NB4 (cell line): ENCODE measurements around the gene ANKH.

Experiments
- DNase-seq: peaks from one replicate; pipeline ENCODE4 v3.0.0; 2010; ENCODE audit warnings: low read depth
- H3K4me3 ChIP-seq: one replicate; pipeline ENCODE4 v1.5.1; 2011; ENCODE audit warnings: mild to moderate bottlenecking, low read depth, low read length, moderate library complexity
- CTCF ChIP-seq: IDR thresholded peaks from one replicate; pipeline ENCODE4 v1.5.1; 2012; ENCODE audit warnings: low read depth, low read length
- MAX ChIP-seq: IDR thresholded peaks from 2 replicates; pipeline ENCODE4 v1.6.1; 2011; ENCODE audit warnings: low read depth, low read length
- MYC ChIP-seq: IDR thresholded peaks from 2 replicates; pipeline ENCODE4 v1.6.1; 2011; ENCODE audit warnings: low read depth, low read length
- POLR2A ChIP-seq: IDR thresholded peaks from 2 replicates; pipeline ENCODE4 v1.6.1; 2011; ENCODE audit warnings: mild to moderate bottlenecking; ENCODE audit not compliant: insufficient read length; ENCODE audit errors: extremely low read depth

The ANKH gene

GRCh38 chr5:14757850-14758249, 113.7 kb downstream of the ANKH start:
- DNase-seq, result peak; percentile 68
- TF ChIP-seq CTCF, result no peak
- no peak for TF ChIP-seq POLR2A
- TF ChIP-seq MAX, result 0 out of 2 replicates have a peak, but pooled peaks have one; percentile 55
- TF ChIP-seq MYC, result no peak

GRCh38 chr5:14756478-14756877, 115.1 kb downstream of the ANKH start:
- no peak for DNase-seq
- no peak overlapping the region for H3K4me3 ChIP-seq

More at GRCh38 chr5:14757850-14758249, 113.7 kb downstream of the ANKH start:
- H3K4me3 ChIP-seq, result no peak overlapping the region

GRCh38 chr5:14753947-14754346, 117.6 kb downstream of the ANKH start:
- no peak for TF ChIP-seq POLR2A
- TF ChIP-seq CTCF, result no peak
- TF ChIP-seq MYC, result no peak
- TF ChIP-seq MAX, result no peak
- H3K4me3 ChIP-seq, result no peak overlapping the region
- no peak for DNase-seq

More at GRCh38 chr5:14756478-14756877, 115.1 kb downstream of the ANKH start:
- no peak for TF ChIP-seq MYC
- TF ChIP-seq MAX, result no peak
- TF ChIP-seq POLR2A, result no peak
- no peak for TF ChIP-seq CTCF

GRCh38 chr5:14753292-14753691, 118.3 kb downstream of the ANKH start:
- no peak for DNase-seq
- TF ChIP-seq CTCF (no peak), MAX (no peak), POLR2A (no peak), MYC (no peak)
- H3K4me3 ChIP-seq, result no peak overlapping the region

GRCh38 chr5:14752497-14753071, 119.0 kb downstream of the ANKH start:
- no peak overlapping the region for H3K4me3 ChIP-seq
- TF ChIP-seq MAX, result no peak
- no peak for TF ChIP-seq POLR2A
- TF ChIP-seq CTCF, result no peak
- DNase-seq, result no peak

- H3K4me3 ChIP-seq, result no peak overlapping the region
- no peak for DNase-seq
- TF ChIP-seq MYC (no peak), MAX (no peak), POLR2A (no peak), CTCF (no peak)
These were observed 120.9 kb downstream of the ANKH start for GRCh38 chr5:14750712-14751111.
